GM10248 (cell line): ENCODE measurements around the gene CD164.

Experiments used
- CTCF ChIA-PET: fragments of 300-600 bp; sonication (Branson Sonifier 250); formaldehyde crosslinking; extraction: SDS; loops from one replicate; lab custom pipeline; 2021; ENCODE audit warnings: antibody characterized with exemption; lab: Yijun Ruan, JAX
- POLR2A ChIA-PET: fragments of 350-650 bp; sonication (Branson Sonifier 250); formaldehyde crosslinking; extraction: SDS; loops from one replicate; lab custom pipeline; 2020; ENCODE audit warnings: antibody characterized with exemption; lab: Yijun Ruan, JAX
- DNase-seq: peaks from one replicate; pipeline ENCODE4 v3.0.0; 2012; ENCODE audit errors: extremely low spot score
- TF ChIP-seq, protein P1 (sequence below): IDR thresholded peaks from 2 replicates; pipeline ENCODE4 v1.5.1; 2012; ENCODE audit warnings: mild to moderate bottlenecking, low read depth; ENCODE audit errors: extremely low read depth, missing control alignments, control extremely low read depth

The CD164 gene

DNA sequence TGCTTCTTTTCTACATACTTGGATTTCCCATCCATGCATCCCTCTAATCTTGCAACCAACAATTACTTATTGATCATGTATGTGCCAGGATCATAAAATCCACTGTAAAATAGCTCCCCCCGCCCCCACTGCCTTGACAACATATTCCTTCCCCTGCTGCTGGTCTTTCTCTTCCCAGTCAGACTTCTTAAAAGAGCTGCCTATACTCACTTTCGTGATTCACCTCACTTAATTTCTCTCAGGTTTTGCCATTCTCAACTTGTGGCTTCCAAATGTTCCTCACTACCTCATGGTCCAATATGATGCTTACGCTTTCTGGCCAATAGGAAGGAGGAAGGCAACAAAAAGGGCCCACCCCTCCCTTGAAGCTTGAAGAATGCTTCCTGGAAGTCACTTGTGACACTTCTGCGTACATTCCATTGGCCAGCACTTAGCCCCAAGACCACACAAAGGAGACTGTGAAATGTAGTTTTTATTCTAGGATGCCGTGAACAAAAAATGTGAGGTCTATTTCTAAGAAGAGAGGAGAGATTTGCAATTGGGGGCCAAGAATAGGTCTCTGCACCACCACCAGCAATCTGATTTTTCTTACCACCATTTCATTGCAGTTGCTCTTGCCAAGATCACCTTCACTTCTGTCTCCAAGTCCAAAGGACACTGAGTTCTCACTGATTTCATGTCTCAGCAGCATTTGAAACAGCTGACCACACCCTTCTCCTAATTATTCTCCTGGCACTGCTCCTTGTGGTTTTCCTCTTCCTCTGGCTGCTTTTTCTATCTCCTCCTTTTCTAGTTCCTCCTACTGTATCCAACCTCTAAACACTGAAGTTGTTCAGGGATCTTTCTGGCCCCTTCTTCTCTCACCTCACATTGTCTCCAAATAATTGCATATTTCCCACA, 30.8 kb downstream of the CD164 start:
- DNase-seq = no peak
- ChIA-PET POLR2A (no interaction called here), CTCF (interaction anchor here (1.4 kb wide), 2 partner anchors 11 kb away, joined by 4 to 5 read pairs; no protein-coding TSS in a partner anchor)
- TF ChIP-seq, protein P1, sequence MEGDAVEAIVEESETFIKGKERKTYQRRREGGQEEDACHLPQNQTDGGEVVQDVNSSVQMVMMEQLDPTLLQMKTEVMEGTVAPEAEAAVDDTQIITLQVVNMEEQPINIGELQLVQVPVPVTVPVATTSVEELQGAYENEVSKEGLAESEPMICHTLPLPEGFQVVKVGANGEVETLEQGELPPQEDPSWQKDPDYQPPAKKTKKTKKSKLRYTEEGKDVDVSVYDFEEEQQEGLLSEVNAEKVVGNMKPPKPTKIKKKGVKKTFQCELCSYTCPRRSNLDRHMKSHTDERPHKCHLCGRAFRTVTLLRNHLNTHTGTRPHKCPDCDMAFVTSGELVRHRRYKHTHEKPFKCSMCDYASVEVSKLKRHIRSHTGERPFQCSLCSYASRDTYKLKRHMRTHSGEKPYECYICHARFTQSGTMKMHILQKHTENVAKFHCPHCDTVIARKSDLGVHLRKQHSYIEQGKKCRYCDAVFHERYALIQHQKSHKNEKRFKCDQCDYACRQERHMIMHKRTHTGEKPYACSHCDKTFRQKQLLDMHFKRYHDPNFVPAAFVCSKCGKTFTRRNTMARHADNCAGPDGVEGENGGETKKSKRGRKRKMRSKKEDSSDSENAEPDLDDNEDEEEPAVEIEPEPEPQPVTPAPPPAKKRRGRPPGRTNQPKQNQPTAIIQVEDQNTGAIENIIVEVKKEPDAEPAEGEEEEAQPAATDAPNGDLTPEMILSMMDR = no peak

DNA sequence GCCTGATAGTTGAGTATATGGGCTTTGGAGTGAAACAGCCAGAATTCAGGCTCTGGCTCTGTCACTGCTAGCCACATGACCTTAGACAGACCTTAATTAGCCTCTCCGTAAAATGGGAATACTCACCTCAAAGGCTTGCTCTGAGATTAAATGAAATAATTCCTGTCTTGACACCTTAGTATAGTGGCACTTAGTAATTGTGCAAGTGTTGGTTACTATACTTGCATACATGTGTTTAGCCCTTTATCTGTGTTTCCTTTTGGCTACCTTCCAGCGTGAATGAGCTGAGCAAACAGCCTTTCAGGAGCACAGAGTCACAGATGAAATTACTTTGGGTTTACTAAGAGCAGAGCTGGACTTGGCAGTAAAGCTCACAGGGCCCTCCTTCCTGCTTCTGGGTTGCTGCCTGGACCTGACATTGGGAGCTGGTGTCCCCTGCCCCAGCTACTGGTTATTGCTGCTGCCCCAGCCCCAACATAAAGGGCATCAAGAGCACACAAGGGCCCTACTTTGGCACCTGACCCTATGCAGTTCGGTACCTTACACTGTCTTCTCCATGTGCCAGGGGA, 32.8 kb downstream of the CD164 start:
- TF ChIP-seq, protein P1 = no peak
- ChIA-PET POLR2A (no interaction called here), CTCF (interaction anchor here (0.7 to 1.2 kb wide), 2 partner anchors 21 to 34 kb away, joined by 3 read pairs; no protein-coding TSS in a partner anchor)
- DNase-seq = no peak

DNA sequence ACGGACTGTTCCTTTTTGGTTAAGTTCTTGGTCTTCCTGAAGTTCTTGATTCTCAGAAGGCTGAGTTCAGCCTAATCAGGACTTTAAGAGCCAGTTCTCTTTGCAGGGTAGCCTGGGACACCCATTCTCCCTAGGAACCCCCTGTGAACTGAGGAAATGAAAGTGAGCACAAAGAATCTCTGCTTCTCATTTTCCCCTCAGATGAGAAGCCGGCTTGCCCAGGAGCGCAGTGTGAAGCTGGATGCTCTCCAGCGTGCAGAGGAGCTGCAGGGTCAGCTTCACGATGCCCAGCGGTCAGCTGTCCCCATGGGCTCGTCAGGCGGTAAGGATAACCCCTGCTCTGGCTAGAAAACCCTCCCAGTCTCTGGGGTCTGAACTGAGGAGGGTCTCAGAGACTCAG, 34.0 kb downstream of the CD164 start:
- CTCF ChIA-PET = no interaction called here
- TF ChIP-seq, protein P1 = no peak
- no peak for DNase-seq
- POLR2A ChIA-PET = no interaction called here

DNA sequence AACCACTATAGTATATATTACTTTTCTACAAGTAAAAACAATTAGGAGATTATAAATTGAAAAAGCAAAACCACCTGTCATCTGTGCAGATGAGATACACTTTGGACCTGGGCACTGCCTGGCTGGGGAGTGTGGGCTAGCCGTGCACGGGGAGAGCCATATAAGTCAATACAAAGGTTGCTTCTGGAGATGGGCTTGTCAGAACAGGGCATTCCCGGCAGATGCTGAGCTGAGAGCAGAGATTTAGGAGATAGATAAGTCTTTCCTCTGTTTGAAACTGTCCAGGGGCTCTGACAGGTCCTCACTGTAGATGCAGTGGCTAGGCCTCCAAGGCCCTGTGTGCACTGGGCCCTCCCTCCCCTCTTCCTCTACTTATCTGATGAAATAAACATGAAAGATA, 34.5 kb downstream of the CD164 start:
- DNase-seq = no peak
- ChIA-PET POLR2A (no interaction called here), CTCF (no interaction called here)
- TF ChIP-seq, protein P1 = no peak

DNA sequence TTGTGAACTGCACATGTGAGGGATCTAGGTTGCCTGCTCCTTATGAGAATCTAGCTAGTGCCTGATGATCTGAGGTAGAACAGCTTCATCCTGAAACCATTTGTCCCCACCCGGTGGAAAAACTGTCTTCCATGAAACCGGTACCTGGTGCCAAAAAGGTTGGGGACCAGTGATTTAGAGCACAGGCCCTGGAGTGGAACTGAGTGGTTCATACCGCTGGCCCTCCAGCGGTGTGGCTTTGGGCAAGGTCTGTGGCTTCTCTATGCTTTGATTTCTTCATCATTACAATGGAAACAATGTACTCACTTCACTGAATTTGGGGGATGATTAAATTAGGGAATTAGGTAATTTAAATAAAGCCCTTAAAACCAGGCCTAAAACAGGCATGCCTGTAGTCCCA, 36.3 kb downstream of the CD164 start:
- CTCF ChIA-PET = interaction anchor here (1.3 kb wide), 1 partner anchor 25 kb away, joined by 3 read pairs; no protein-coding TSS in a partner anchor
- DNase-seq = no peak
- TF ChIP-seq, protein P1 = no peak
- POLR2A ChIA-PET = no interaction called here

DNA sequence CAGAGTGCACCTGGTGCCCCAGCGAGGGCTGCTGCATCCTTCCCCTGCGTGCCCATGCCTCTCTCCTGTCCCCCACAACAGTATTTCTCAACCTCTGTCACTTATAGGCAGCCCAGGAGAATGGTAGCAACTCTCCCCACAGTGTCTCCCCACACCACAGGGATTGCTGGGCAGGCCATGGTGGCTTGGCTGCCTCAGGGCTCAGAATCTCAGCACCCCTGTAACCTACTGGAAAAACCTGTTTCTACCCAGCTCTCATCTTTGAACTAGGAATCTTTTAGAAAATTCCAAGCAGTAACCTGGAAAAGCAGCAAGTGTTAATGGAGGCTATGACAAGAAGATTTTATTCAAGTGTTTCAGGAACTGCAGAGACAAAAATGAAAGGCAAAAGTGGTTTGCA, 38.0 kb downstream of the CD164 start:
- no peak for DNase-seq
- POLR2A ChIA-PET = no interaction called here
- TF ChIP-seq, protein P1 = no peak
- CTCF ChIA-PET = no interaction called here
